Measurements from ENCODE around the gene CDKAL1.

GRCh38 chr6:20740088-20740487 is 205.8 kb downstream of the CDKAL1 start:
- TF ChIP-seq, protein P1, sequence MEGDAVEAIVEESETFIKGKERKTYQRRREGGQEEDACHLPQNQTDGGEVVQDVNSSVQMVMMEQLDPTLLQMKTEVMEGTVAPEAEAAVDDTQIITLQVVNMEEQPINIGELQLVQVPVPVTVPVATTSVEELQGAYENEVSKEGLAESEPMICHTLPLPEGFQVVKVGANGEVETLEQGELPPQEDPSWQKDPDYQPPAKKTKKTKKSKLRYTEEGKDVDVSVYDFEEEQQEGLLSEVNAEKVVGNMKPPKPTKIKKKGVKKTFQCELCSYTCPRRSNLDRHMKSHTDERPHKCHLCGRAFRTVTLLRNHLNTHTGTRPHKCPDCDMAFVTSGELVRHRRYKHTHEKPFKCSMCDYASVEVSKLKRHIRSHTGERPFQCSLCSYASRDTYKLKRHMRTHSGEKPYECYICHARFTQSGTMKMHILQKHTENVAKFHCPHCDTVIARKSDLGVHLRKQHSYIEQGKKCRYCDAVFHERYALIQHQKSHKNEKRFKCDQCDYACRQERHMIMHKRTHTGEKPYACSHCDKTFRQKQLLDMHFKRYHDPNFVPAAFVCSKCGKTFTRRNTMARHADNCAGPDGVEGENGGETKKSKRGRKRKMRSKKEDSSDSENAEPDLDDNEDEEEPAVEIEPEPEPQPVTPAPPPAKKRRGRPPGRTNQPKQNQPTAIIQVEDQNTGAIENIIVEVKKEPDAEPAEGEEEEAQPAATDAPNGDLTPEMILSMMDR (IDR thresholded peaks at IDR 0.05), result no peak
- TF ChIP-seq POLR2AphosphoS5 (IDR thresholded peaks at IDR 0.05) (no peak), POLR2A (IDR thresholded peaks at IDR 0.05) (no peak)

Measured in prostate gland (tissue), 2 donors.